ENCODE measurements around the gene LDLRAP1. TPM values are rescaled to one million over a fixed set of nuclear protein-coding genes. Genes with fewer than 3 reads are reported as not detected.
A peak's percentile ranks its signal among the peaks of the same experiment; 100 is the strongest.

Gene LDLRAP1
- total and polyA plus RNA-seq, 7 experiments from 2014 or later = 28.1 to 853 (median 301) TPM

GRCh38 chr1:25540750-25541342, 2.6 kb upstream of the LDLRAP1 start:
- Histone ChIP-seq H3K4me3 (ENCODE audit: low read length) (no peak overlapping the region), H3K36me3 (ENCODE audit: control insufficient read depth in 2 of 3, insufficient read depth in 3 of 3, low read length in 3 of 3) (peaks cover 0 to 7% (median 0%) of the 10 kb centered on the region in 3 experiments), H3K4me1 (ENCODE audit: control insufficient read depth in 2 of 2, insufficient read depth in 2 of 2, low read length in 2 of 2) (peaks cover 11 to 17% of the 10 kb centered on the region in 2 donors), H3K27me3 (ENCODE audit: control insufficient read depth in 2 of 2, insufficient read depth in 2 of 2, low read length in 2 of 2) (no peaks in the 10 kb centered on the region), H3K27ac (ENCODE audit: low read depth, low read length) (no peak overlapping the region), H3K9me3 (ENCODE audit: control insufficient read depth in 2 of 3, low read length in 3 of 3) (no peaks in the 10 kb centered on the region)
- CTCF ChIA-PET = interaction anchor here (0.6 to 1.9 kb wide), 3 partner anchors 20 to 152 kb away, joined by 3 to 5 read pairs (median 4); no protein-coding TSS in a partner anchor
- Mint-ChIP-seq H3K36me3 (peaks cover 0 to 4% (median 0%) of the 10 kb centered on the region in 5 donors), H3K27me3 (peaks cover 0 to 28% (median 0%) of the 10 kb centered on the region in 5 donors), H3K4me1 (peaks cover 12 to 25% (median 18%) of the 10 kb centered on the region in 7 donors), H3K27ac (peak overlapping the region in 5 of 9 donors; percentile 51 to 88 (median 62)), H3K4me3 (peak overlapping the region in 1 of 10 donors; percentile 78), H3K9me3 (no peaks in the 10 kb centered on the region)
- POLR2A ChIA-PET = interaction anchor here (5.0 to 16.0 kb wide), 2 partner anchors 9 to 20 kb away, joined by 41 to 442 read pairs; no protein-coding TSS in a partner anchor
- ATAC-seq = no peak
- intact Hi-C loops (cut with micrococcal nuclease) = loop anchor here (5.0 kb wide), 2 partner anchors 66 to 256 kb away; no protein-coding TSS in a partner anchor
- DNase-seq = no peak

GRCh38 chr1:25541425-25541824, 2.0 kb upstream of the LDLRAP1 start:
- ATAC-seq (no peak), DNase-seq (no peak)
- no peaks in the 10 kb centered on the region for H3K9me3 ChIP-seq (ENCODE audit: control insufficient read depth in 2 of 3, low read length in 3 of 3)
- no peak overlapping the region for H3K27ac ChIP-seq (ENCODE audit: low read depth, low read length)
- CTCF ChIA-PET = interaction anchor here (0.6 to 1.9 kb wide), 3 partner anchors 21 to 152 kb away, joined by 3 to 5 read pairs (median 4); no protein-coding TSS in a partner anchor
- H3K36me3 Mint-ChIP-seq = peaks cover 0 to 4% (median 0%) of the 10 kb centered on the region in 5 donors
- no peaks in the 10 kb centered on the region for H3K9me3 Mint-ChIP-seq
- peaks cover 17 to 23% of the 10 kb centered on the region in 2 donors for H3K4me1 ChIP-seq (ENCODE audit: control insufficient read depth in 2 of 2, insufficient read depth in 2 of 2, low read length in 2 of 2)
- H3K27ac Mint-ChIP-seq = peak overlapping the region in 7 of 9 donors; percentile 45 to 90 (median 71)
- H3K27me3 Mint-ChIP-seq = peaks cover 0 to 22% (median 0%) of the 10 kb centered on the region in 5 donors
- no peak overlapping the region for H3K4me3 ChIP-seq (ENCODE audit: low read length)
- H3K4me3 Mint-ChIP-seq = peak overlapping the region in 5 of 10 donors; percentile 78 to 96 (median 82)
- H3K4me1 Mint-ChIP-seq = peaks cover 16 to 30% (median 23%) of the 10 kb centered on the region in 7 donors
- H3K27me3 ChIP-seq (ENCODE audit: control insufficient read depth in 2 of 2, insufficient read depth in 2 of 2, low read length in 2 of 2) = no peaks in the 10 kb centered on the region
- intact Hi-C loops (cut with micrococcal nuclease) = loop anchor here (5.0 kb wide), 2 partner anchors 66 to 256 kb away; no protein-coding TSS in a partner anchor
- H3K36me3 ChIP-seq (ENCODE audit: control insufficient read depth in 2 of 3, insufficient read depth in 3 of 3, low read length in 3 of 3) = peaks cover 0 to 7% (median 0%) of the 10 kb centered on the region in 3 experiments
- POLR2A ChIA-PET = interaction anchor here (5.0 to 16.0 kb wide), 2 partner anchors 8 to 19 kb away, joined by 41 to 442 read pairs; no protein-coding TSS in a partner anchor

DNA sequence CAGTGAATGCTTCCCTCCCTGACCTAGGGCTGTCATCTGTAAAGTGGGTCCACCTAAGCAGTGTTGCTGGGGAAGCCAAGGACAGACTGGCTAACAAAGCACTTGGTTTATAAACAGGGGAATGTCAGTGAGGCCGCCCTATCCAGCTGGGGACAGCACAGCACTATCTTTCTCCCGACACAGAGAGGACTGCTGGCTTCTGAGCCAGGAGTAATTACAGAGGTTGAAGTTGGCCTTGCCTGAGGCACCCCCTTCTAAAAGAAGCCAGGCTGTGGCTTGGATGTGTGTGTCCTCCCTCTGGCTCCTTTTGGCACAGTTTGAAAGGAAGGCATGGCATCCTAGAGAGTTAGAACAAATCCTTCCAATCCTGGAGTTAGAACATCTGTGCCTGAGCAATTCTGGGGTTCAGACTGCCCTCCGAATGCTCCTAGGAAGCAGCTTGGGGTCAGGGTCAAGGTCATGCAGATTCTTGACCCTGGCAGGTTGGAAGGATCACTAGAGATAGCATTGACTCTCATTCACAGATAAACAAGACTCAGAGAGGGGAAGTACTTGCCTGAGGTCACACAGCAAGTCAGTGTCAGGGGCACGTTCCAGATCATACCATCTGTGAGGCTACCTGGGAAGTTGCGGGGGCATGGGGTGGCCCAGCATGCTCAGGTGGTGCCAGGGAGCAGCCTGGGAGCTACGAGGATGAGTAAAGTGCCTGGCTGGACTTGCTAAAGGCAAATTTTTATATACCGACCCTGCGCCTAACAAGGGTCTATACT, 1.3 kb upstream of the LDLRAP1 start:
- peaks cover 0 to 7% (median 0%) of the 10 kb centered on the region in 5 donors for H3K36me3 Mint-ChIP-seq
- POLR2A ChIA-PET = interaction anchor here (0.7 to 16.0 kb wide), 4 partner anchors 10 to 157 kb away, joined by 3 to 442 read pairs (median 4); no protein-coding TSS in a partner anchor
- H3K36me3 ChIP-seq (ENCODE audit: control insufficient read depth in 2 of 3, insufficient read depth in 3 of 3, low read length in 3 of 3) = peaks cover 0 to 7% (median 0%) of the 10 kb centered on the region in 3 experiments
- DNase-seq (no peak), ATAC-seq (no peak)
- intact Hi-C loops (cut with micrococcal nuclease) = loop anchor here (2.0 to 5.0 kb wide), 4 partner anchors 19 to 255 kb away; no protein-coding TSS in a partner anchor
- peaks cover 0 to 22% (median 0%) of the 10 kb centered on the region in 5 donors for H3K27me3 Mint-ChIP-seq
- H3K9me3 ChIP-seq (ENCODE audit: control insufficient read depth in 2 of 3, low read length in 3 of 3) = no peaks in the 10 kb centered on the region
- H3K27me3 ChIP-seq (ENCODE audit: control insufficient read depth in 2 of 2, insufficient read depth in 2 of 2, low read length in 2 of 2) = no peaks in the 10 kb centered on the region
- H3K27ac Mint-ChIP-seq = peak overlapping the region in 8 of 9 donors; percentile 62 to 94 (median 81)
- peaks cover 22 to 37% (median 30%) of the 10 kb centered on the region in 7 donors for H3K4me1 Mint-ChIP-seq
- H3K9me3 Mint-ChIP-seq = no peaks in the 10 kb centered on the region
- CTCF ChIA-PET = interaction anchor here (1.0 to 1.3 kb wide), 2 partner anchors 22 to 27 kb away, joined by 4 to 7 read pairs; no protein-coding TSS in a partner anchor
- no peak overlapping the region for H3K27ac ChIP-seq (ENCODE audit: low read depth, low read length)
- H3K4me3 Mint-ChIP-seq = peak overlapping the region; percentile 55 to 96 (median 81)
- H3K4me3 ChIP-seq (ENCODE audit: low read length) = no peak overlapping the region
- peaks cover 21 to 27% of the 10 kb centered on the region in 2 donors for H3K4me1 ChIP-seq (ENCODE audit: control insufficient read depth in 2 of 2, insufficient read depth in 2 of 2, low read length in 2 of 2)

- H3K4me1 ChIP-seq (ENCODE audit: control insufficient read depth in 2 of 2, insufficient read depth in 2 of 2, low read length in 2 of 2) = peaks cover 29 to 32% of the 10 kb centered on the region in 2 donors
- Mint-ChIP-seq H3K9me3 (no peaks in the 10 kb centered on the region), H3K4me3 (peak overlapping the region; percentile 60 to 96 (median 81)), H3K36me3 (peaks cover 0 to 7% (median 0%) of the 10 kb centered on the region in 5 donors), H3K27ac (peak overlapping the region in 8 of 9 donors; percentile 36 to 88 (median 79)), H3K27me3 (peaks cover 0 to 18% (median 0%) of the 10 kb centered on the region in 5 donors), H3K4me1 (peaks cover 24 to 44% (median 36%) of the 10 kb centered on the region in 7 donors)
- intact Hi-C loops (cut with micrococcal nuclease) = loop anchor here (2.0 to 5.0 kb wide), 4 partner anchors 20 to 254 kb away; no protein-coding TSS in a partner anchor
- CTCF ChIA-PET = interaction anchor here (0.6 to 1.9 kb wide), 4 partner anchors 18 to 41 kb away, joined by 4 to 7 read pairs (median 4); no protein-coding TSS in a partner anchor
- no peaks in the 10 kb centered on the region for H3K27me3 ChIP-seq (ENCODE audit: control insufficient read depth in 2 of 2, insufficient read depth in 2 of 2, low read length in 2 of 2)
- no peaks in the 10 kb centered on the region for H3K9me3 ChIP-seq (ENCODE audit: control insufficient read depth in 2 of 3, low read length in 3 of 3)
- no peak for ATAC-seq
- POLR2A ChIA-PET = interaction anchor here (0.8 to 16.0 kb wide), 6 partner anchors 18 to 253 kb away, joined by 3 to 442 read pairs (median 4); no protein-coding TSS in a partner anchor
- H3K4me3 ChIP-seq (ENCODE audit: low read length) = peak overlapping the region; percentile 30
- H3K27ac ChIP-seq (ENCODE audit: low read depth, low read length) = peak overlapping the region; percentile 87
- peak in 1 of 9 donors; percentile 19 for DNase-seq
- peaks cover 0 to 11% (median 0%) of the 10 kb centered on the region in 3 experiments for H3K36me3 ChIP-seq (ENCODE audit: control insufficient read depth in 2 of 3, insufficient read depth in 3 of 3, low read length in 3 of 3)
Observed at GRCh38 chr1:25543005-25543424, 391 bp upstream of the LDLRAP1 start.

DNA sequence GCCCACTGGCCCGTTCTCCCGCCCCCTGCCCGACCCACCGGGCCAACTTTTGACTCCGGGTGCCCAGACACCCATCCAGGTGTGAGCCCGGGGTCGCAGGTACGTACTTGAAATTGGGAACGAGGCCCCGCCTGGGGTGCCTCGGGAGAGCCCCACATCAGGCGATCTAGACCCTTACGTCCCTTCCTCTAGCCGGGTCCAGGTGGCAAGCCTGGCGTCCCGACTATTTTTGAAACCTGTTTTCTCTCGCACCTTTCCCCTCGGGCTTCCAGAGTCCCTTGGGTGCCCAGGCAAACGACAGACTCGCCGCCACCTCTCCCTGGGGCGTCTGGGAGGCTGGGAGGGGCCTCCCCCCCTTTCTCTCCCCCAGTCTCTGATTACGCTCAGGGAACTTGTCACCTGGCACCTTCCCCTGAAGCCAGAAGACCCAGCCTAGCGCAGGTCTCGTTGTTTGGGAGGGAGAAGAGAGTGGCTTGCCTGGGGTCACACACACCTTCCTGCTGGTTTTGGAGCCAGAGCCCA, 898 bp downstream of the LDLRAP1 start:
- peak overlapping the region; percentile 34 to 97 (median 91) for H3K27ac Mint-ChIP-seq
- peaks cover 0 to 11% (median 0%) of the 10 kb centered on the region in 3 experiments for H3K36me3 ChIP-seq (ENCODE audit: control insufficient read depth in 2 of 3, insufficient read depth in 3 of 3, low read length in 3 of 3)
- peak in 2 of 9 donors; percentile 25 to 44 for DNase-seq
- H3K9me3 Mint-ChIP-seq = no peaks in the 10 kb centered on the region
- no peaks in the 10 kb centered on the region for H3K27me3 ChIP-seq (ENCODE audit: control insufficient read depth in 2 of 2, insufficient read depth in 2 of 2, low read length in 2 of 2)
- H3K36me3 Mint-ChIP-seq = peaks cover 0 to 7% (median 0%) of the 10 kb centered on the region in 5 donors
- intact Hi-C loops (cut with micrococcal nuclease) = loop anchor here (5.0 kb wide), 2 partner anchors 63 to 253 kb away; no protein-coding TSS in a partner anchor
- POLR2A ChIA-PET = interaction anchor here (0.7 to 16.0 kb wide), 5 partner anchors 17 to 230 kb away, joined by 3 to 442 read pairs (median 4); no protein-coding TSS in a partner anchor
- CTCF ChIA-PET = interaction anchor here (0.6 to 2.0 kb wide), 4 partner anchors 17 to 1932 kb away, joined by 3 to 7 read pairs (median 5); no protein-coding TSS in a partner anchor
- peaks cover 42 to 44% of the 10 kb centered on the region in 2 donors for H3K4me1 ChIP-seq (ENCODE audit: control insufficient read depth in 2 of 2, insufficient read depth in 2 of 2, low read length in 2 of 2)
- peak; percentile 20 for ATAC-seq
- peak overlapping the region; percentile 60 for H3K4me3 ChIP-seq (ENCODE audit: low read length)
- peaks cover 0 to 15% (median 0%) of the 10 kb centered on the region in 5 donors for H3K27me3 Mint-ChIP-seq
- H3K4me1 Mint-ChIP-seq = peaks cover 29 to 54% (median 46%) of the 10 kb centered on the region in 7 donors
- H3K4me3 Mint-ChIP-seq = peak overlapping the region; percentile 82 to 98 (median 95)
- no peaks in the 10 kb centered on the region for H3K9me3 ChIP-seq (ENCODE audit: control insufficient read depth in 2 of 3, low read length in 3 of 3)
- H3K27ac ChIP-seq (ENCODE audit: low read depth, low read length) = peak overlapping the region; percentile 87

Measured in naive thymus-derived CD4-positive, alpha-beta T cell (primary cell).